Endothelial cell of umbilical vein (primary cell): ENCODE measurements around the gene LMF1. TPM values are rescaled to one million over a fixed set of nuclear protein-coding genes. Genes with fewer than 3 reads are reported as not detected.

Experiments used
- BruUV-seq: library from RNA; stranded (reverse); fragments of 400-500 nt; replicated peaks from 2 replicates; lab custom pipeline; 2021; lab: Mats Ljungman, UMichigan
- CTCF ChIA-PET: fragments of 300-600, 350-600 bp; sonication (Branson Sonifier 250); formaldehyde crosslinking; loops from one replicate; lab custom pipeline; 2021; ENCODE audit warnings: antibody characterized with exemption, inconsistent platforms; lab: Charles Lee
- POLR2A ChIA-PET: fragments of 300-600, 350-600 bp; sonication (Branson Sonifier 250); formaldehyde crosslinking; loops from one replicate; lab custom pipeline; 2021; ENCODE audit warnings: antibody characterized with exemption, inconsistent platforms; lab: Charles Lee
- DNase-seq: peaks from one replicate; pipeline ENCODE4 v3.0.0-alpha.2; 2011; ENCODE audit warnings: low read depth, low spot score
- FAIRE-seq: peaks from 2 replicates; lab custom pipeline; 2011; peaks lifted over from hg19 to GRCh38; lab: Jason Lieb, UNC
- H2AFZ ChIP-seq: 2 replicates; pipeline ENCODE4 v1.6.0; 2012; ENCODE audit warnings: low read depth, low read length, control low read depth, inconsistent platforms
- H3K27ac ChIP-seq: 2 replicates; pipeline ENCODE4 v1.5.1; 2011; ENCODE audit warnings: low read depth, mild to moderate bottlenecking, control low read depth, low read length, moderate library complexity; ENCODE audit not compliant: insufficient read depth
- H3K27me3 ChIP-seq, 2 experiments: 2 replicates each; pipeline versions ENCODE4 v1.6.0 to v1.6.1; 2011; ENCODE audit warnings: low read length in 2 of 2, mixed read lengths in 1 of 2; ENCODE audit not compliant: control insufficient read depth in 2 of 2, insufficient read depth in 2 of 2
- H3K36me3 ChIP-seq, 2 experiments: 2 replicates in 1 of 2; 3 replicates in 1 of 2; pipeline ENCODE4 v1.5.1; 2011; ENCODE audit warnings: low read length in 2 of 2, mild to moderate bottlenecking in 1 of 2, moderate library complexity in 1 of 2; ENCODE audit not compliant: control insufficient read depth in 2 of 2, insufficient read depth in 2 of 2; ENCODE audit errors: extremely low read depth in 1 of 2
- H3K4me1 ChIP-seq: 3 replicates; pipeline ENCODE4 v1.5.1; 2011; ENCODE audit warnings: mild to moderate bottlenecking, low read length; ENCODE audit not compliant: control insufficient read depth, insufficient read depth; ENCODE audit errors: extremely low read depth
- H3K4me2 ChIP-seq: 2 replicates; pipeline ENCODE4 v1.6.1; 2011; ENCODE audit warnings: low read length, control low read depth, mixed read lengths; ENCODE audit not compliant: insufficient read depth
- H3K4me3 ChIP-seq, 3 experiments: fragments of 200-600 bp in 1 of 3; sonication (generic), shearing (Covaris generic) in 1 of 3; replicated peaks in 1 of 3; 2 replicates each; pipeline ENCODE4 v1.5.1; 2011 to 2016; ENCODE audit warnings: control low read depth in 3 of 3, low read length in 3 of 3, mild to moderate bottlenecking in 2 of 3, inconsistent platforms in 1 of 3, low read depth in 1 of 3, moderate library complexity in 1 of 3; ENCODE audit not compliant: insufficient read depth in 1 of 3
- H3K79me2 ChIP-seq: 2 replicates; pipeline ENCODE4 v1.6.0; 2012; ENCODE audit warnings: low read length, inconsistent platforms; ENCODE audit not compliant: control insufficient read depth, insufficient read depth
- H3K9ac ChIP-seq: replicated peaks from 2 replicates; pipeline ENCODE3; 2011; ENCODE audit warnings: low read length, control low read depth; ENCODE audit not compliant: insufficient read depth; ENCODE audit errors: extremely low read depth
- H3K9me1 ChIP-seq: replicated peaks from 3 replicates; pipeline ENCODE4 v1.6.0; 2011; ENCODE audit warnings: mild to moderate bottlenecking, low read length; ENCODE audit not compliant: control insufficient read depth, insufficient read depth; ENCODE audit errors: extremely low read depth
- H3K9me3 ChIP-seq: replicated peaks from 2 replicates; pipeline ENCODE4 v1.5.1; 2012; ENCODE audit warnings: low read length, inconsistent platforms; ENCODE audit not compliant: control insufficient read depth, insufficient read depth
- H4K20me1 ChIP-seq: replicated peaks from 2 replicates; pipeline ENCODE3; 2011; ENCODE audit warnings: mild to moderate bottlenecking, low read length; ENCODE audit not compliant: control insufficient read depth, insufficient read depth; ENCODE audit errors: extremely low read depth
- EZH2 ChIP-seq: IDR thresholded peaks from 2 replicates; pipeline ENCODE4 v1.6.1; 2012; ENCODE audit warnings: borderline replicate concordance, low read depth, mild to moderate bottlenecking, moderate library complexity, low read length, inconsistent platforms; ENCODE audit not compliant: severe bottlenecking
- FOS ChIP-seq: IDR thresholded peaks from 2 replicates; pipeline ENCODE4 v1.6.1; 2011; ENCODE audit warnings: mild to moderate bottlenecking, low read length, moderate library complexity, borderline replicate concordance; ENCODE audit not compliant: insufficient read depth
- GATA2 ChIP-seq: IDR thresholded peaks from 2 replicates; pipeline ENCODE4 v1.7.0; 2011; ENCODE audit warnings: low read depth, mild to moderate bottlenecking, moderate library complexity, mixed read lengths, low read length; ENCODE audit not compliant: insufficient read length, insufficient read depth
- JUN ChIP-seq: IDR thresholded peaks from 2 replicates; pipeline ENCODE4 v1.6.1; 2011; ENCODE audit warnings: borderline replicate concordance, low read depth; ENCODE audit not compliant: insufficient read length, insufficient read depth
- MAX ChIP-seq: IDR thresholded peaks from 2 replicates; pipeline ENCODE4 v1.6.1; 2011; ENCODE audit not compliant: insufficient read depth, insufficient read length
- MYC ChIP-seq: IDR thresholded peaks from one replicate; pipeline ENCODE4 v1.6.1; 2011; ENCODE audit warnings: mild to moderate bottlenecking, low read depth, low read length
- POLR2A ChIP-seq: IDR thresholded peaks from 2 replicates; pipeline ENCODE4 v1.6.1; 2012; ENCODE audit warnings: low read depth, mild to moderate bottlenecking, control low read depth, low read length
- POLR2AphosphoS5 ChIP-seq: IDR thresholded peaks from 2 replicates; pipeline ENCODE4 v1.6.1; 2012; ENCODE audit warnings: low read depth, mild to moderate bottlenecking, control low read depth, low read length, moderate library complexity; ENCODE audit not compliant: insufficient read depth
- dilution Hi-C: fragments of 300-500 bp; cut with MboI; formaldehyde crosslinking; loops from one replicate; pipeline ENCODE4 v1.15.0; 2019; ENCODE audit warnings: low sequenced_read_pairs; ENCODE audit not compliant: extremely low pct_ligation_motif_present
- intact Hi-C: fragments of 100-400 bp; cut with micrococcal nuclease; formaldehyde crosslinking; loops from one replicate; pipeline ENCODE4 v1.10.0; 2022
- polyA plus RNA-seq, 4 experiments: library from polyadenylated mRNA; depleted of rRNA in 3 of 4; stranded (reverse) in 3 of 4; unstranded in 1 of 4; fragments of >200 nt; gene quantifications; 2 replicates each; pipeline versions ENCODE4 v1.2.1 to v1.2.3, GENCODE V29; 2011 to 2012; ENCODE audit warnings: missing spikeins in 1 of 4
- total RNA-seq: library from RNA; stranded (reverse); gene quantifications from 2 replicates; pipeline ENCODE4 v1.2.3, GENCODE V29; 2021
- TF ChIP-seq, protein P1 (sequence below), 2 donors: IDR thresholded peaks; 1 replicate in 1 of 2; 2 replicates in 1 of 2; pipeline ENCODE4 v1.5.1; 2011; ENCODE audit warnings: low read length in 2 of 2, mild to moderate bottlenecking in 2 of 2, moderate library complexity in 2 of 2, control low read depth in 1 of 2, inconsistent platforms in 1 of 2, low read depth in 1 of 2; ENCODE audit not compliant: insufficient read depth in 1 of 2; ENCODE audit errors: extremely low read depth in 1 of 2

Gene LMF1
- total and polyA plus RNA-seq, 2 donors (not counting 3 experiments of a cell fraction or from before 2014, with no cell fraction given): 17.8 TPM

DNA sequence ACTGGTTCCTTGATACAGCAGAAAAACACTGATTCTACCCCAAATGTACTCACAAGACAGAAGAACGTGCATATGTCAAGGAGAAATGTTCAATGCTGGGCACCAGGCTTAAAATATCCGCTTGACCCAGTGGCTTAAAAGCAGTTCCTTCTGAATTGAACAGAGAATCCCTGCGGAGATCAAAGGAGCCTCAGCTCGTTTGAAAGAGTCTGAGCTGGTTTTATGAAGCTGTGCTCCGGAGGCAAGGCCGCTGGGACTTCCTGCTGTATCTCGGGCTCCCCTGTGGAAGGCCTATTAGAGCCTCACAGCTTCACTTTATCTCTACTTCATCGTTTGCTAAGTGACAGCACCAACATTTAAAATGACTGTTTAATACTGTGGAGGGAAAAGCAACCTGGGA lies 2.2 kb downstream of the LMF1 start:
- POLR2A ChIA-PET: no interaction called here
- Histone ChIP-seq H3K36me3 (no peaks in the 10 kb centered on the region), H3K9me3 (no peaks in the 10 kb centered on the region), H2AFZ (no peak overlapping the region), H4K20me1 (no peaks in the 10 kb centered on the region), H3K4me1 (peaks cover 15% of the 10 kb centered on the region), H3K27me3 (no peaks in the 10 kb centered on the region), H3K79me2 (no peaks in the 10 kb centered on the region), H3K27ac (no peak overlapping the region), H3K4me2 (no peak overlapping the region), H3K4me3 (no peak overlapping the region), H3K9me1 (no peaks in the 10 kb centered on the region), H3K9ac (no peak overlapping the region)
- TF ChIP-seq FOS: no peak
- TF ChIP-seq, protein P1, sequence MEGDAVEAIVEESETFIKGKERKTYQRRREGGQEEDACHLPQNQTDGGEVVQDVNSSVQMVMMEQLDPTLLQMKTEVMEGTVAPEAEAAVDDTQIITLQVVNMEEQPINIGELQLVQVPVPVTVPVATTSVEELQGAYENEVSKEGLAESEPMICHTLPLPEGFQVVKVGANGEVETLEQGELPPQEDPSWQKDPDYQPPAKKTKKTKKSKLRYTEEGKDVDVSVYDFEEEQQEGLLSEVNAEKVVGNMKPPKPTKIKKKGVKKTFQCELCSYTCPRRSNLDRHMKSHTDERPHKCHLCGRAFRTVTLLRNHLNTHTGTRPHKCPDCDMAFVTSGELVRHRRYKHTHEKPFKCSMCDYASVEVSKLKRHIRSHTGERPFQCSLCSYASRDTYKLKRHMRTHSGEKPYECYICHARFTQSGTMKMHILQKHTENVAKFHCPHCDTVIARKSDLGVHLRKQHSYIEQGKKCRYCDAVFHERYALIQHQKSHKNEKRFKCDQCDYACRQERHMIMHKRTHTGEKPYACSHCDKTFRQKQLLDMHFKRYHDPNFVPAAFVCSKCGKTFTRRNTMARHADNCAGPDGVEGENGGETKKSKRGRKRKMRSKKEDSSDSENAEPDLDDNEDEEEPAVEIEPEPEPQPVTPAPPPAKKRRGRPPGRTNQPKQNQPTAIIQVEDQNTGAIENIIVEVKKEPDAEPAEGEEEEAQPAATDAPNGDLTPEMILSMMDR (IDR thresholded peaks at IDR 0.05; ENCODE audit: extremely low read depth in 1 of 2, insufficient read depth in 1 of 2, low read depth in 1 of 2, low read length in 2 of 2): no peak
- no peak for TF ChIP-seq JUN
- no peak for TF ChIP-seq POLR2A
- TF ChIP-seq MYC: no peak
- no peak for TF ChIP-seq EZH2
- no peak for TF ChIP-seq MAX
- TF ChIP-seq POLR2AphosphoS5: no peak
- TF ChIP-seq GATA2: no peak
- FAIRE-seq: no peak
- CTCF ChIA-PET: interaction anchor here (0.6 kb wide), 1 partner anchor 80 kb away, joined by 3 read pairs; no protein-coding TSS in a partner anchor
- DNase-seq: no peak
- BruUV-seq: no TSS peak
- dilution Hi-C loops (no loop called here), intact Hi-C loops (no loop called here)
